NCI-H2196 (cell line): ENCODE data around the gene PPFIA1.
A peak's percentile ranks its signal among the peaks of the same experiment; 100 is the strongest.
"Not testable (repeated sequence)": the region's sequence is repeated elsewhere in the genome, so short reads cannot be mapped to it uniquely, and the experiment has no call there.

Source experiments
- DNase-seq: peaks from one replicate; lab custom pipeline; 2025; ENCODE audit not compliant: unreplicated experiment; lab: John Stamatoyannopoulos, UW

The PPFIA1 gene

DNA sequence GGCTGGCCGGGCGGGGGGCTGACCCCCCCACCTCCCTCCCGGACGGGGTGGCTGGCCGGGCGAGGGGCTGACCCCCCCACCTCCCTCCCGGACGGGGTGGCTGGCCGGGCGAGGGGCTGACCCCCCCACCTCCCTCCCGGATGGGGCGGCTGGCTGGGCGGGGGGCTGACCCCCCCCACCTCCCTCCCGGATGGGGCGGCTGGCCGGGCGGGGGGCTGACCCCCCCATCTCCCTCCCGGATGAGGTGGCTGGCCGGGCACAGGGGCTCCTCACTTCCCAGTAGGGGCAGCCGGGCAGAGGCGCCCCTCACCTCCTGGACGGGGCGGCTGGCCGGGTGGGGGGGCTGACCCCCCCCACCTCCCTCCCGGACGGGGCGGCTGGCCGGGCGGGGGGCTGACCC lies 24.7 kb downstream of the PPFIA1 start:
- DNase-seq, result not testable (repeated sequence)

DNA sequence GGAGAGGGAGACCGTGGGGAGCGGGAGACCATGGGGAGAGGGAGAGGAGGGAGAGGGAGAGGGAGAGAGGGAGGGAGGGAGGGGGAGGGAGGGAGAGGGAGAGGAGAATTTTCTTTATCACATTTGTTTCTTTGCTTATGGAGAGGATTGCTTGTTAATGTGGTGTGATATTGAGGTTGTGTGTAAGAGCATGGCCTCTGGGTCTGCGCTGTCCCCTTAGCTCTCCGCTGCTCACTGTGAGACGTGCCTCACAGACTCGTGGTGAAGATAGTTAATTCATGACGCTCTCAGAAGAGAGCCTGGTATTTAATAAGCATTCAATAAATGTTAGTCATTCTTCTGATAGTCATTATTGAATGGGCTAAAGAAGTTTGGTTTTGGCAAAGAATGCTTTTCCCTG lies 26.2 kb downstream of the PPFIA1 start:
- DNase-seq, result no peak

DNA sequence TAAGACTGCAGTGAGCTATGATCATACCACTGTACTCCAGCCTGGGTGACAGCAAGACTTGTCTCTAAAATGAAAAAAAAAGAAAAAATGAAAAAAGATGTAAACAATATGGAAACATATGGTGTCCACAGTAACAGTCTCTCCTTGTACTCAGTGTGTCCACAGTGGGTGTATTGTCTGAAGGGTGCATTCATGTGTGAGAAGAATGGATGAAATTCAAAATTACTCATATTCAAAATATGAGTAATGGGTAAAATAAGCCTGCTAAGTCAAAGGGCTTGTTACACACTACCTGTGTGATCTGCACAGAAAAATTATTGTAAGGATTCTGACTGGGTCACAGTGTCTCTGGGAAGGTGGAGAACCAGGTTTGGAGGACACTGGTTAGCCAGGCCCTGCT lies 26.9 kb downstream of the PPFIA1 start:
- no peak for DNase-seq

DNA sequence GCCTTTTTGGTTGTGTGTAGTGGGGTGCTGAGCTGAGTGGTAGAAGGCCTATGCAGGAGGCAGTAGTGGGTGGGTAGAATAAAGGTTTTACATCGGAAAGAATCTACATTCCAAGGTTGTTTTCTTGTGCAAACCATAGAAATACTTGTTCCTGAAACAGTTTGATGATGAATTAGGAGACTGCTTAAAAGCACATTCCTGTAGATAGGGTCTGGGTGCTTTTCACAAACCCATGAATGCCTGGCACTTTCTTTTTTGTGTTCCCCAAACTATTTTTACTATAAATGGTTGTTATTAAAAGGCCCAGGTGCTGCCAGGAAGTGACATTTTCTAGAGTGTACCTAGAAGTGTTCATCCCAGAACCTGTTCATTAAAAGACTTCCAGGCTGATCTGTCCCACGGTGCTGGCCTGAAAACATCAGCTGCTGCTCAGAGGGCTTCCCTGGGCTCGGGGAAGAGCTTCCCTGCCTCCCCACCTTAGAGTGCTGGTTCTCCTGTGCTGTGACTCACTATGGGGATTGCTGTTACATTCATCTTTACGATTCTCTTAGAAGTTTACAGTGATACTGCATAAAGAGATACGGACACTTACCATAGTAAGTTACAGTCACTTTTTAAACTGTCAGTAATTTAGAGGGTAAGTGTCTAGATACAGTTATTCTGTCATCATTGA lies 27.9 kb downstream of the PPFIA1 start:
- no peak for DNase-seq

DNA sequence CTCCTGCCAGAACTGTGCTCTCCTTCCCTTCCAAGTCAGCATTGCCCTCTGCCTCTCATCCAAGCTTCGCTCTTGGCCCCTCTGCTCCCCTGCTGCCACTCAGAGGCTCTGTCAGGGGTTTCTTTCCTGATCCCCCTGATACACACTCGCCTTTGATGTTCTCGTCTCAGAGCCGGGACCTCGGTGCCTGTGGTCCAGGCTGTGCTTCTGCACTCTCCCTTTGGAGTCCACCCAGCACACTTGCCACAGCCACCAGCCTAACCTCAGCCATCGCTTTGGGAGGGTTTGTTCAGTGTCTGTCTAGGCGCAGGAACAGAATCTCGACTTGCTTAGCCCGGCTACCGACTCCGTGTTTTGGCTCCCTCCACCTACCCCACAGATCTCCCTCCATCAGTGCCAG lies 29.1 kb downstream of the PPFIA1 start:
- no peak for DNase-seq

DNA sequence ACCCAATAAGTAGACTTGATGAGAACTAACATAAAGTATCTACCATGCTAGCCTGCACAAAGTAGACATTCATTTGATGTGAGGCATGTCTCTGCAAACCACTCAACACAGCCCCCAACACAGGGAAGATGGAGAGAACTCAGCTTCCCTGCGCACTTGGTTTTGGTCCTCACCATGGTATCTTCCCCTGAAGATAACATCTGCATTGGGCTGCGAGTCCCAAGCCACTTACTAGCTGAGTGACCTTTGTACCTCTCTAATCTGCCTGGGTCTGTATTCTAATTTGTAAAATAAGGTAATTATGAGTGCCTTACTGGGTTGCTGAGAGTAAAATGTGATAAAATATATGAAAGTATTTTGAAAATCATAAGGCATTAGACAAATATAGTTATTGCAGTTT lies 30.7 kb downstream of the PPFIA1 start:
- no peak for DNase-seq

DNA sequence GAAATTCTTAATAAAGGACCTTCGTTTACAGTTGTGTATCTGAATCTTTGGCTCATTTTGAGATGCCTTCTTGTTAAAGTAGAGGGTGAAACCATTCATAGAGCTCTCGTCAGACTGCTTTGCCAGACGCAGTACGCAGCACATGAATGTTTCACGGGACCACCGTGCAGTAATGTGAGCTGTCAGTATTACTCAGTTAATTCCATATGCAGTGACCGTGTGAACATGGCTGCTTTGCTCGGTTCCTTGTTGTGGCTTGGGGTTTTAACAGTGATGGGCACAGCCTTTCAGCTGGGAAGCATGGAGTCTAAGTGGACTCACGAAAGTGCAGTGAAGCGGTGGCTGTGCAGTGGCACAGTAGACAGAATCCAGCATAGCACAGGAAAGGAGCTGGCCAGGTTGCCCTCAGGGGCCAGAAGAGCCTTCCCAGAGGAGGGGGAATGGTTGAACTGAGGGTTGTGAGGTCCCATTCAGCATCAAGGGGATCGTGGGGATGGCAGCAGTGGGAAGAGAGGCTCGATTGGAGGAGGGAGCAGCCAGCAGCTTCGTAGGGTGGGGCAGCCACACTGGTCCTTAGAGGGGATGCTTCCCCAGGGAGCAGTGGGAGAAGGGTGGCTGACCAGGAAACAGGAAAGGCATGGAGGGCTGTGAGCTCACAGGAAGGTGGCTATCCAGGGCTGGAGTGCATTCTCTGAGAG lies 31.4 kb downstream of the PPFIA1 start:
- DNase-seq, result no peak

DNA sequence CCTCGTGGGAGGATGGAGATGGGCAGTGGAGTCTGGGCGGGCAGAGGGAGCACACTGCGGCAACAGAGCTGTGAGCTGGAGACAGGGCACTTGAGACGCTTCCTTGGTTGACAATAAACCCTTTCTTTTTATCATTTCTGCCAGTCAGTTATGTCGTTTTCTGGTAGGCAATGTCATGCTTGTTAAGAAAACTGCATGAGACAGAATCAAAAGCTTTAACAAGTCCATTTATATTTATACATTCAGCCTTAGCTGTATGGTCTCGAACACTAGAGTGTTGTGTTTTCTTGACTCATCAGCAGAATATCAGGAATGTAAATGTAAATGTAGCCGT lies 31.9 kb downstream of the PPFIA1 start:
- no peak for DNase-seq

DNA sequence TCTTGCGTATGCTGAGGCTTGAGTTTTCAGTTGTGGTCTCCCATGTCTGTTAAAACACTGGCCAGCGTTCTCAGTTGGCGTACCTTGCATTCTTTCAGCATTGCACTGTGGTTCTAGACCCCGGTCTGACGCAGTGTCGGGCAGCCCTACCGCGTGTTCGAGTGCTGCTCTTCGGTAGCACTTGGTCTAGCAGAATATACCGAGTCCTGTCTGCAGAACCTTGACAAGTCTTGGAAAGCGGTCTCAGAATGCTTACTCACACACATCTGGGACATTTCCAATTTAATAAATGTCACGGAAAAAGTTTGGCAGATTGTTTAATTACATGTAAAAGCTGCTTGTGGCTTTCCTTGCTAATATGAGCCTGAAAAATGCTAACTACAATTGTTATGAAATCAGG lies 32.6 kb downstream of the PPFIA1 start:
- no peak for DNase-seq

DNA sequence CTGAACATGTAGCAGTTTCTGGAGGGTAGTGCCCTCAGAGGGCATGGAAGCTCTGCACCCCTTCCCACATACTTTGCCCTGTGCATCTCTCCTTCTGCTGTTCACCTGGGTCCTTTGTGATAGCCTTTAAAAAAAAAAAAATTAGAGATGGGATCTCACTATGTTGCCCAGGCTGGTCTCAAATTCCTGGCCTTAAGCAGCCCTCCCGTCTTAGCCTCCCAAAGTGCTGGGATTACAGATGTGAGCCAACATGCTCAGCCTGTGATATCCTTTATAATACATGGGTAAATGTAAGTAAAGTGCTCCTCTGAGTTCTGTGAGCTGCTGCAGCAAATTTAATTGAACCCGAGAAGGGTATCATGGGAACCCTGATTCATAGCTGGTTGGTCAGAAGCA lies 33.7 kb downstream of the PPFIA1 start:
- DNase-seq, result no peak

DNA sequence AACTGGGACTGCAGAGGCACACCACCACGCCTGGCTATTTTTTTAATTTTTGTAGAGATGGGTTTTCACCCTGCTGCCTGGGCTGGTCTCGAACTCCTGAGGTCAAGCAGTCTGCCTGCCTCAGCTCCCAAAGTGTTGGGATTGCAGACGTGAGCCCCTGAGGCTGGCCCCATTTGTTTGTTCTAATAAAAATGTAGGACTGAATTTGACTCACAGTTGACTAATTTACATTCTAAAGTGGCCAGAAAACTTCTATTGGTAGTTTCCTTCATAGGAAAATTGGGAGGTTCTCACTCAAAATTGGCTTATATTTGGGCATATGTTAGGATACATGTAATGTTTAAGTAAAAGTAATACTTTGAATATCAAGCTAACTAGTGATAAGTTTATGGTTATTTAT lies 35.0 kb downstream of the PPFIA1 start:
- no peak for DNase-seq

DNA sequence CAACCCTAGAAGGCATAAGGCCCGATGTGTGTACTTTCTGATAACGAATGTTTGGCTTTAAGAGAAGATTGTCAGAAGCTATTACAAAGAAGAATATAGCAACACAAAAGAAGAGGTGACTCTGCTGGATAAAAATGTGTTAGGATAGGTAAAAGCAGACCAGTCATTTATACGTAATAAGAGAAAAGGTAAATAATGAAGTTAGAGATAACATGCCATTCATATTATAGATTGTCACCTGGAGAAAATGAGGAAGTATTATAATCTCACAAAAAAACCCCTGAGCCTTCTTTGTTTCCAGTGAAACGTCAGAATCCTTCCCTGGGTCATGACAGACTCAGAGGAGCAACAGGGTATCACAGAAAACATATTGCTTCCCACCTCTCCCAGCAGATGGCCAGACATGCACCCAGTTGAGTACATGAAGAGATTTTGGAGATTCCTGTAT lies 36.1 kb downstream of the PPFIA1 start:
- peak; percentile 10 for DNase-seq

DNA sequence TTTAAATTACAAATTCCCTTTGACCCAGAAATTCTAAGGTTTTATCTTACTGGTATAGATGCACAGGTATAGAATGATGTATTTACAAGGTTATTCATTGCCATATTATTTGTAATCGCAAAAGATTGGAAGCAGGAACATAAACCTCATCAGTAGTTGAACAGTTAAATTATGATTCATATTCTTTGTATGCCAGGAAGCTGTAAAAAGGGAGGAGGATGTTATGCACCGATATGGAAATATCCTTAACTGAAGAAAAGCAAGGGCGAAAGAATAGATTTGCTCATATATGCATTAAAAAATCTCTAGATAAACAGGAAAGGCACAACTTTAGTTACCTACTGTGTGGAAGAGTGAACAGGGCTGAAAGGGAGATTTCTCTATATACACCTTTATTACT lies 36.7 kb downstream of the PPFIA1 start:
- DNase-seq, result no peak

DNA sequence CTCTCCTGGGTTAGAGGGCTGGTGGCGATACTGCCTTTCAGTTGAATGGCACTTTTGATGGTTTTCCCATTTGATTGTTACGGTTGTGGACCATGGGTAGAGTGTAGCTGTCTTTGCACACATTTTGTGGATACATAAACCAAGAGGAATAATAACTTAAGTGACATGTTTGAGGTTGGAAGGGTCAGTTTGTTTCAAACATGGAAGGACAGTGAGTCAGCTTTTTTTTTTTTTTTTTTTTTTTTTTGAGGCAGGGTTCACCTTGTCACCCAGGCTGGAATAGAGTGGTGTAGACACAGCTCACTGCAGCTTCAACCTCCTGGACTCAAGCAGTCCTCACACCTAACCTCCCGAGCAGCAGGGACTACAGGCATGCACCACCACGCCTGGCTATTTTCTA lies 41.1 kb downstream of the PPFIA1 start:
- DNase-seq, result no peak

DNA sequence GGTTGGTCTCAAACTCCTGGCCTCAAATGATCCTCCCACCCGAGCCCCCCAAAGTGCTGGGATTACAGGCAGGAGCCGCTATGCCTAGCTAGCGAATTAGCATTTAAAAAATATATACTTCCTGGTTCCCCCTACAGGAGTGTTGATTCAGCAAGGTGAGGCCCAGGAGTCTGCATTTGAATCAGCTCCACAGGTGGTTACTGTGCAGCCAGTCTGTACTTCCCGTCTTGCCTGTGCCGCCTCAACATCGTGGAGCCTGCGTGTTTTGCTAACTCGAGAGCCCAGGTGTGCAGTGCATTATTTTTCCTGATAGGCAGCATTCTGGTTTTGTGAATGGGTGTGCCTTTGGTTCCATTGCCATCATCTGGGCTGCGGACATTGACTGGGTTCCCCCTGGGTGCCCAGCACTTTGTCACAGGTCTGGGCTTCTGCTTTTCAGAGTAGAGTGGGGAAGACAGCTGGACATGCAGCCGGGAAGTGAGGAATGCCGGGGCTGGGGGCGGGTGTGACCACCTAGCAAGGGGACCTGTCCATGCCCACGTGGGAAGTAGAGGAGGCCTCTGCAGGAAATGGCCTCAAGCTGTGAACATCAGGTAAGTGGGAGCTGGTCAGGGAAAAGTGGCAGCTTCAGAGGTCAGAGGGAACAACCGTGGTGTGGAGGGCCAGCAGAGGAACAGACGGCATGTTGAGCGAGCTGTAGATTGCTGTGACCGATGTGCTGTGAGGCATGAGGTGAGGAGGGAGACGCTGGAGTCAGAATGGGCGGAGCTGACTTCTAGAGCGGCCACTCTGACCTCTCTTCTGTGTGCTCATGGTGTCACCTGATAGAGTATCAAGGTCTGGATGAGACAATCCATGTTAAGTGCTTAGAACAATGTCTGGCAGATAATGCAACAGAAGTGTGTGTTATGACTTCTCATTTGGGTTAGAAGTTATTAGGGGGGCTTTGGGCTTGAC lies 42.2 kb downstream of the PPFIA1 start:
- DNase-seq, result peak; percentile 9

DNA sequence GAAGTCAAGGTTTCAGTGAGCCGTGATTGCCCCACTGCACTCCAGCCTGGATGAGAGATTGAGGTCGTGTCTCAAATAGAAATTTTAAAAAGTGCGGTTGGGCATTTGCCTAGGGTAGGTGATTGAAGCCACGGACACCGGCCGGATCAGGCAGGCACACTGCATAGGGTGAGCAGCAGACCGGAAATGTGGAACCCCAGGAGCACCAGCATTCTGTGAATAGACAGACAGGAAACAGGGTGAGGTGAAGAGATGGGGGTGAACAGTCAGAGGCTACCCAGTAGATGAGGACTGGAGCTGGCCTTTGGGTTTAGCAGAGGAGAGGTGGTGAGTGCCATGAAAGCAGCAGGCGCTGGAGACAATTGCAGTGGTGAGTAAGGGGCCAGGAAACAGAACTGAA lies 43.5 kb downstream of the PPFIA1 start:
- DNase-seq, result no peak

DNA sequence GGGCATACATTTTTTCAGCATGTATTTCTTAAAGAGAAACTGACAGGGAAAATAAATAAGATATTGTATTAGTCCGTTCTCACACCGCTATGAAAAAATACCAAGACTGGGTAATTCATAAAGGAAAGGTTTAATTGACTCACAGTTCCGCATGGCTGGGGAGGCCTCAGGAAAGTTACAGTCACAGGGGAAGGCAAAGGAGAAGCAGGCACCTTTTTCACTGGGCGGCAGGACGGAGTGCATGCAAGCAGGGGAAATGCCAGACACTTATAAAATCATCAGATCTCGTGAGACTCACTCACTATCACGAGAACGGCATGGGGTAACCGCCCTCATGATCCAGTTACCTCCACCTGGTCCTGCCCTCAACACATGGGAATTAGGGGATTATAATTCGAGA lies 44.2 kb downstream of the PPFIA1 start:
- DNase-seq, result no peak

DNA sequence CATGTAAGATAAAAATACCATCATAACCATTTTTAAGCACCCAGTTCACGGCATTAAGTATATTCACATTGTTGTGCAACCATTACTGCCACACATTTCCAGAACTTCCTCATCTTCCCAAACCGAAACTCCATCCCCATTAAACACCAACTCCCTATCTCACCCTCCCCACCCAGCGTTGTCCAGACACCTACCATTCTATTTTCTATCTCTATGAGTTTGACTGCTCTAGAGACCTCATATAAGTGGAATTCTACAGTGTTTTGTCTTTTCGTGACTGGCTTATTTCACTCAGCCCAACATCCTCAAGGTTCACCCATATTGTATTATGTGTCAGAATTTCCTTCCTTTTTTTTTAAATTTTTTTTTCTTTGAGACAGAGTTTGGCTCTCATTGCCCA lies 45.2 kb downstream of the PPFIA1 start:
- DNase-seq, result no peak

DNA sequence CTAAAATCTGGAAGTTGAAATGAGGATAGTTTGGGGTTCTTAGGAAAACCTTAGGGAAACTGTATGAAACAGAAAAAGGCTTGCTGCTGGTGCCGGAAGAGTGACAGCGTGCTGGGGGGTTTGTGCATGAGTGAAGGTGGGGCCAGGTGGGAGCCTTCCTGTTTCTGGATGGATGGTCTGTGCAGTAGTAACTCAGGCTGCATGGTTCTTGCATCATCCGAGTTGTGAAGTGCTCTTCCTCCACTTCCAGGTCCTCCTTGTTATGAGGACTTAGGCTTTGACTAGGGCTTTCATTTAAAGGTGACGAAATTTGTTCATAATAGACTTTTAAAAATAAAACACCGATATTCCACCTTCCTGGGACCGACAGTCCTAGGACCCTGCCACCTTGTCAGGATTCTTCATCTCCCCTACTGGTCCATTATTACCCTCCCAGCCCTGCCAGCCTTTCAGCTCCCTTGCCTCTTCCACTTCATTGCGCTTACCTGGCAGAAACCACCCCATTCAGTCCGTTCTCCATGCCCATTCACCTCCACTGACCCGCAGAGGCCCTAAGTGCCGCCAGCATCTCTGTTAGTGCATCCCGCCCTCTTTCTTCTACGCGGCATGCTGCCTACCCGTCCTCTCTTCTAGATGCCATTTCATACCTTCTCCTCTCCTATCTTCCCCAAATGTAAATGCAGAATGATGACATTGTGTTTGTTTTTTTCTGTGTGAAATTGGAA lies 47.3 kb downstream of the PPFIA1 start:
- DNase-seq, result no peak

DNA sequence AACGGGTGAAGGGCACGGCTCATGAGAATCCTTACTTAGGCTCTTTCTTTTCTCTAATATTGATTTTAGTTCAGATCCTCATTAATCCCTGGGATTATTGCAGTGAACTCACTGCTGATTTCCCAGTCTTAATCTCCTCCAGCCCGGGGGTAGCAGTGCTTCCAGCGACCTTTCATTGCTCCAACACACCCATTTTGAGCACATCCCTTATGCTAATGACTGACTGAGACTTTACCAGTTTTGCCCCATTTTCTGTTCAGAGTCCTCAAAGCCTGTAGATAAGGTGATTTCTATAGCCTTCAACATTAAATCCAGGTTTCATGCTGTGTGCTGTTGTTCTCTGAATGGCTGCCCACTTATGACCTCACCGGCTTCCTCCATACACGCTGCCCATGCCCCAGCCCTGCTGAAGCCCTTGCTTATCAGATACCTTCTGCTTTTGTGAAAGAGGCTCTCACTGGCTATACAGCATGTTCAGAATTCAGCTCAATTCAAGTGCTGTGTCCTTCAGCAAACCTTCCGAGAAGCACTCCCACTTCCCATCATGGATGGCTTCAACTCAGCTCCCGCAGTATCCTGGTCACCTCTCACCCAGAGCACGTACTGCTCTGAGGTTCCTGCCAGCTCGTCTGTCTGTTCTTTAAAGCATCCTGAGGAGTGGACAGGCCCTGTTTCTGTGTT lies 49.0 kb downstream of the PPFIA1 start:
- DNase-seq, result no peak

DNA sequence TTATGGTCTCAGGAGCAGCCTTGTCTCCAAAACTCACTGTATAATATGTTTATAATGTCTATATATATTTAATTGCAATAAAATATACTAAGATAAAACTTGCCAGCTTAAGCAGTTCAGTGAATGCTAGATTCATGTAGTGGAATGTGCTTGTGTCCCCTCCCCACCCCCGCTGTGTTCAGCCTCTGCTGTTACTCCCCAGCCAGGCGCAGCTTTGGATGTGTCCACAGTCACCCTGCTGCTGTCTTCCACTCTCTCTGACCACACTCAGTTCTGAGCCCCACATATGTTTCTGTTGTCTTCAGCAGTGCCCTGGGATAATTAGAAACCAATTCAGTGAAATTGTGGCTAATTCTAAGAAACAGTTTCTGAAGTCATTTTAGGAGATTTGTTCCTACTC lies 52.2 kb downstream of the PPFIA1 start:
- DNase-seq, result no peak
